GM18868 (cell line): Measurements from ENCODE around the gene UBAP2.

Experiments used
- ATAC-seq: cut with Tn5 transposase; IDR thresholded peaks from one replicate; pipeline ENCODE4 v1.9.1; 2021; ENCODE audit warnings: mild to moderate bottlenecking, moderate library complexity; ENCODE audit not compliant: unreplicated experiment

UBAP2 gene

GRCh38 chr9:33878691-33879366 is 169.9 kb downstream of the UBAP2 start:
- ATAC-seq, result no peak

GRCh38 chr9:33877727-33878489 is 170.8 kb downstream of the UBAP2 start:
- ATAC-seq, result no peak
